Measurements from ENCODE around the gene GNB5. TPM values are rescaled to one million over a fixed set of nuclear protein-coding genes. Genes with fewer than 3 reads are reported as not detected.
A peak's percentile ranks its signal among the peaks of the same experiment; 100 is the strongest.

Gene GNB5
- total and polyA plus RNA-seq, 12 donors: 4.7 to 12.8 (median 7.6) TPM

- TF ChIP-seq CTCF (IDR thresholded peaks at IDR 0.05): no peak
- ATAC-seq: peak in 4 of 8 donors; percentile 18 to 55 (median 44)
- intact Hi-C loops (cut with DNase I): no loop called here
- 77 to 79% methylated on average over 8 of the region's 8 CpGs for WGBS, 2 donors
- Histone ChIP-seq H3K9me3 (no peaks in the 10 kb centered on the region), H3K27me3 (no peaks in the 10 kb centered on the region), H3K4me3 (no peak overlapping the region), H3K27ac (no peak overlapping the region), H3K36me3 (peaks cover 0 to 25% (median 0%) of the 10 kb centered on the region in 9 donors), H3K4me1 (peaks cover 0 to 8% (median 0%) of the 10 kb centered on the region in 9 donors)
- no peak for DNase-seq
Measured at GRCh38 chr15:52236013-52236412, 44.8 kb upstream of the GNB5 start.

GRCh38 chr15:52234596-52235541 lies 43.7 kb upstream of the GNB5 start:
- Histone ChIP-seq H3K9me3 (no peaks in the 10 kb centered on the region), H3K4me1 (peaks cover 0 to 8% (median 0%) of the 10 kb centered on the region in 9 donors), H3K27ac (no peak overlapping the region), H3K27me3 (no peaks in the 10 kb centered on the region), H3K4me3 (no peak overlapping the region), H3K36me3 (peaks cover 0 to 25% (median 0%) of the 10 kb centered on the region in 9 donors)
- intact Hi-C loops (cut with DNase I): no loop called here
- DNase-seq (no peak), ATAC-seq (peak in 1 of 8 donors; percentile 25)
- WGBS, 2 donors: 64 to 70% methylated on average over 17 of the region's 17 CpGs
- no peak for TF ChIP-seq CTCF (IDR thresholded peaks at IDR 0.05)

- TF ChIP-seq CTCF (IDR thresholded peaks at IDR 0.05): no peak
- intact Hi-C loops (cut with DNase I): no loop called here
- Histone ChIP-seq H3K4me3 (no peak overlapping the region), H3K27me3 (no peaks in the 10 kb centered on the region), H3K4me1 (peaks cover 0 to 8% (median 0%) of the 10 kb centered on the region in 9 donors), H3K9me3 (no peaks in the 10 kb centered on the region), H3K27ac (no peak overlapping the region), H3K36me3 (peaks cover 0 to 30% (median 0%) of the 10 kb centered on the region in 9 donors)
- DNase-seq: no peak
- WGBS, 2 donors: 69% methylated on average over 4 of the region's 4 CpGs
- no peak for ATAC-seq
Measured at GRCh38 chr15:52233405-52233804, 42.2 kb upstream of the GNB5 start.

- Histone ChIP-seq H3K4me1 (peaks cover 0 to 8% (median 0%) of the 10 kb centered on the region in 9 donors), H3K4me3 (no peak overlapping the region), H3K27me3 (no peaks in the 10 kb centered on the region), H3K27ac (no peak overlapping the region), H3K9me3 (no peaks in the 10 kb centered on the region), H3K36me3 (peaks cover 0 to 33% (median 0%) of the 10 kb centered on the region in 9 donors)
- no peak for TF ChIP-seq CTCF (IDR thresholded peaks at IDR 0.05)
- 67 to 71% methylated on average over 1 of the region's 1 CpG for WGBS, 2 donors
- no peak for DNase-seq
- ATAC-seq: no peak
- intact Hi-C loops (cut with DNase I): no loop called here
Measured at GRCh38 chr15:52232327-52232726, 41.1 kb upstream of the GNB5 start.

All from heart right ventricle (tissue), 16 donors.